ENCODE results near the gene PRDM16.

The PRDM16 gene

GRCh38 chr1:3455670-3456448 is 386.9 kb downstream of the PRDM16 start:
- H3K4me3 ChIP-seq (ENCODE audit: low read depth, low read length) = no peak overlapping the region
- TF ChIP-seq CTCF (conservative IDR thresholded peaks at IDR 0.05; ENCODE audit: low read depth, low read length) = no peak
- no peak for DNase-seq (ENCODE audit: low read depth)

GRCh38 chr1:3456449-3456963 is 387.5 kb downstream of the PRDM16 start:
- no peak for DNase-seq (ENCODE audit: low read depth)
- TF ChIP-seq CTCF (conservative IDR thresholded peaks at IDR 0.05; ENCODE audit: low read depth, low read length) = no peak
- no peak overlapping the region for H3K4me3 ChIP-seq (ENCODE audit: low read depth, low read length)

GRCh38 chr1:3456964-3457909 is 388.2 kb downstream of the PRDM16 start:
- H3K4me3 ChIP-seq (ENCODE audit: low read depth, low read length) = no peak overlapping the region
- no peak for DNase-seq (ENCODE audit: low read depth)
- TF ChIP-seq CTCF (conservative IDR thresholded peaks at IDR 0.05; ENCODE audit: low read depth, low read length) = no peak

GRCh38 chr1:3457910-3458883 is 389.2 kb downstream of the PRDM16 start:
- no peak for DNase-seq (ENCODE audit: low read depth)
- H3K4me3 ChIP-seq (ENCODE audit: low read depth, low read length) = no peak overlapping the region
- TF ChIP-seq CTCF (conservative IDR thresholded peaks at IDR 0.05; ENCODE audit: low read depth, low read length) = no peak

- no peak for DNase-seq (ENCODE audit: low read depth)
- TF ChIP-seq CTCF (conservative IDR thresholded peaks at IDR 0.05; ENCODE audit: low read depth, low read length) = no peak
- no peak overlapping the region for H3K4me3 ChIP-seq (ENCODE audit: low read depth, low read length)
Observed at GRCh38 chr1:3459051-3459908, 390.3 kb downstream of the PRDM16 start.

Measured in choroid plexus epithelial cell (primary cell).